GM12878 (cell line): Measurements from ENCODE around the gene PRMT5. TPM values are rescaled to one million over a fixed set of nuclear protein-coding genes. Genes with fewer than 3 reads are reported as not detected.

Experiments
- ATAC-seq: fragments of 200-7000 bp; cut with Tn5 transposase; 3 replicates; pipeline ENCODE4 v1.9.1; 2020; ENCODE audit warnings: mild to moderate bottlenecking, moderate library complexity
- BruUV-seq: library from RNA; stranded (reverse); fragments of 400-500 nt; replicated peaks from 2 replicates; lab custom pipeline; 2021; lab: Mats Ljungman, UMichigan
- CTCF ChIA-PET: fragments of 300-600 bp; sonication (Branson Sonifier 250); formaldehyde crosslinking; extraction: SDS; loops from one replicate; lab custom pipeline; 2021; ENCODE audit warnings: inconsistent platforms; lab: Yijun Ruan, JAX
- POLR2A ChIA-PET: fragments of 350-600 bp; formaldehyde crosslinking; extraction: SDS; loops from one replicate; lab custom pipeline; 2021; ENCODE audit warnings: inconsistent platforms; lab: Charles Lee
- RAD21 ChIA-PET: fragments of 300-600 bp; sonication (Branson Sonifier 250); formaldehyde crosslinking; loops from one replicate; lab custom pipeline; 2023; ENCODE audit warnings: antibody characterized with exemption; ENCODE audit not compliant: unreplicated experiment; lab: Charles Lee
- SMC1A ChIA-PET: fragments of 300-600 bp; sonication (Branson Sonifier 250); formaldehyde crosslinking; loops from one replicate; lab custom pipeline; 2023; ENCODE audit not compliant: unreplicated experiment, uncharacterized antibody; lab: Charles Lee
- DNase-seq: peaks from one replicate; pipeline ENCODE4 v3.0.0-alpha.2; 2011; ENCODE audit warnings: low read depth, low spot score
- FAIRE-seq: peaks from 3 replicates; lab custom pipeline; 2011; peaks lifted over from hg19 to GRCh38; lab: Jason Lieb, UNC
- H2AFZ ChIP-seq: 2 replicates; pipeline ENCODE4 v1.6.0; 2011; ENCODE audit warnings: low read depth, low read length, control low read depth; ENCODE audit not compliant: control insufficient read depth
- H3K27ac ChIP-seq: 2 replicates; pipeline ENCODE4 v1.5.1; 2011; ENCODE audit warnings: control low read depth; ENCODE audit not compliant: control insufficient read depth, insufficient read depth
- H3K27me3 ChIP-seq, 2 experiments: replicated peaks in 1 of 2; 2 replicates each; pipeline versions ENCODE4 v1.6.0 to v1.6.1; 2011; ENCODE audit warnings: low read length in 1 of 2; ENCODE audit not compliant: control insufficient read depth in 2 of 2, insufficient read depth in 2 of 2
- H3K36me3 ChIP-seq, 2 experiments: 2 replicates each; pipeline ENCODE4 v1.5.1; 2011; ENCODE audit warnings: low read length in 1 of 2; ENCODE audit not compliant: control insufficient read depth in 2 of 2, insufficient read depth in 2 of 2
- H3K4me1 ChIP-seq: 2 replicates; pipeline ENCODE4 v1.6.1; 2011; ENCODE audit warnings: mild to moderate bottlenecking, low read length, moderate library complexity, mixed read lengths; ENCODE audit not compliant: control insufficient read depth, insufficient read depth
- H3K4me2 ChIP-seq: 2 replicates; pipeline ENCODE4 v1.6.0; 2011; ENCODE audit warnings: control low read depth; ENCODE audit not compliant: control insufficient read depth, insufficient read depth
- H3K4me3 ChIP-seq: fragments of 200-600 bp; sonication (generic); 2 replicates; pipeline ENCODE4 v1.5.1; 2016
- H3K79me2 ChIP-seq: 2 replicates; pipeline ENCODE4 v1.6.0; 2011; ENCODE audit warnings: low read length; ENCODE audit not compliant: control insufficient read depth, insufficient read depth
- H3K9ac ChIP-seq: 2 replicates; pipeline ENCODE4 v1.8.0; 2011; ENCODE audit warnings: low read length, control low read depth, mixed read lengths; ENCODE audit not compliant: control insufficient read depth, insufficient read depth
- H3K9me3 ChIP-seq: replicated peaks from 3 replicates; pipeline ENCODE4 v1.5.1; 2011; ENCODE audit warnings: mild to moderate bottlenecking, low read length; ENCODE audit not compliant: control insufficient read depth, insufficient read depth
- H4K20me1 ChIP-seq: 2 replicates; pipeline ENCODE4 v1.6.0; 2011; ENCODE audit not compliant: control insufficient read depth, insufficient read depth
- ATF3 ChIP-seq: IDR thresholded peaks from 2 replicates; pipeline ENCODE4 v1.6.1; 2011; ENCODE audit warnings: low read depth, mild to moderate bottlenecking, low read length, moderate library complexity, borderline replicate concordance; ENCODE audit errors: extremely low read depth
- BCL3 ChIP-seq: IDR thresholded peaks from 2 replicates; pipeline ENCODE4 v1.6.1; 2011; ENCODE audit warnings: borderline replicate concordance, low read depth, mild to moderate bottlenecking, moderate library complexity, low read length; ENCODE audit not compliant: insufficient read depth, poor library complexity, severe bottlenecking
- E2F8 ChIP-seq: fragments of 450-650 bp; IDR thresholded peaks from 2 replicates; pipeline ENCODE4 v1.6.1; 2018; ENCODE audit warnings: mild to moderate bottlenecking, low read depth, moderate library complexity; ENCODE audit not compliant: partially characterized antibody
- FOXK2 ChIP-seq: fragments of 450-650 bp; IDR thresholded peaks from 2 replicates; pipeline ENCODE4 v1.6.1; 2017; ENCODE audit warnings: mild to moderate bottlenecking, moderate library complexity
- HCFC1 ChIP-seq: fragments of 150-350 bp; IDR thresholded peaks from 2 replicates; pipeline ENCODE4 v1.6.1; 2014; ENCODE audit warnings: low read length
- HDAC6 ChIP-seq: fragments of 200-600 bp; sonication (generic); IDR thresholded peaks from one replicate; pipeline ENCODE4 v1.8.0; 2017; ENCODE audit warnings: antibody characterized with exemption; ENCODE audit not compliant: unreplicated experiment
- MAX ChIP-seq: IDR thresholded peaks from 2 replicates; pipeline ENCODE4 v1.6.1; 2012; ENCODE audit warnings: low read depth, low read length, improper control_type of control experiment
- NFXL1 ChIP-seq: fragments of 450-650 bp; IDR thresholded peaks from 2 replicates; pipeline ENCODE4 v1.6.1; 2017; ENCODE audit warnings: antibody characterized with exemption, mild to moderate bottlenecking, borderline replicate concordance
- RBBP5 ChIP-seq: fragments of 200-600 bp; sonication (generic); conservative IDR thresholded peaks from 2 replicates; pipeline ENCODE4 v1.6.1; 2016
- SREBF1 ChIP-seq: IDR thresholded peaks from 2 replicates; pipeline ENCODE4 v1.6.1; 2012; ENCODE audit warnings: mild to moderate bottlenecking, low read length
- SREBF2 ChIP-seq: IDR thresholded peaks from 2 replicates; pipeline ENCODE4 v1.6.1; 2012; ENCODE audit warnings: mild to moderate bottlenecking, low read length
- ZNF384 ChIP-seq: IDR thresholded peaks from 2 replicates; pipeline ENCODE4 v1.6.1; 2012; ENCODE audit warnings: low read depth, mild to moderate bottlenecking, low read length, improper control_type of control experiment, borderline replicate concordance
- ZNF592 ChIP-seq: fragments of 450-650 bp; IDR thresholded peaks from 2 replicates; pipeline ENCODE4 v1.6.1; 2017; ENCODE audit warnings: mild to moderate bottlenecking, moderate library complexity
- WGBS: methylation state at CpG from one replicate; pipeline ENCODE4 v1.1.6; 2016; ENCODE audit warnings: low lambda C conversion rate; ENCODE audit not compliant: insufficient replicate concordance, insufficient coverage; ENCODE audit errors: missing lambda C conversion rate; 5-methylcytosine and 5-hydroxymethylcytosine counted together
- in situ Hi-C: fragments of 300-500 bp; cut with MboI; formaldehyde crosslinking; loops from 9 replicates; pipeline ENCODE4 v1.14.3; 2018; ENCODE audit warnings: mixed read lengths
- intact Hi-C: fragments of 100-400 bp; cut with micrococcal nuclease; formaldehyde crosslinking; loops from one replicate; pipeline ENCODE4 v1.14.2; 2022; ENCODE audit not compliant: unreplicated experiment
- polyA plus RNA-seq, 11 experiments: library from polyadenylated mRNA; depleted of rRNA in 4 of 11; unstranded in 6 of 11; stranded (reverse) in 5 of 11; fragments of >200 nt; fragmentation: Nextera tagmentation in 4 of 11; fragmentation: Illumina TruSeq in 1 of 11; extraction: Ambion mirVana in 4 of 11; extraction: Trizol in 1 of 11; gene quantifications; 1 replicate in 1 of 11; 2 replicates in 10 of 11; pipeline versions ENCODE4 v1.2.1 to v1.2.3, GENCODE V29; 2011 to 2016; ENCODE audit warnings: inconsistent platforms in 2 of 11, missing spikeins in 2 of 11, low read depth in 1 of 11
- total RNA-seq, 4 experiments: library from RNA; depleted of rRNA in 3 of 4; stranded (reverse); fragments of >200 nt in 3 of 4; fragmentation: Illumina TruSeq in 1 of 4; extraction: Trizol in 1 of 4; gene quantifications; 2 replicates each; pipeline versions ENCODE4 v1.2.1 to v1.2.3, GENCODE V29; 2013 to 2021

PRMT5 gene
- total and polyA plus RNA-seq, 10 of the 15 experiments (the other 5 are each of a cell fraction or from before 2014, with no cell fraction given), result 54.3 to 221 (median 111) TPM

- DNase-seq (no peak), FAIRE-seq (no peak)
- ChIA-PET POLR2A (interaction anchor here (0.7 kb wide), 1 partner anchor 24 kb away, joined by 3 read pairs; no protein-coding TSS in a partner anchor), SMC1A (interaction anchor here (0.6 to 1.5 kb wide), 3 partner anchors 9 to 20 kb away, joined by 3 to 5 read pairs (median 3); no protein-coding TSS in a partner anchor), RAD21 (no interaction called here)
- BruUV-seq, result no TSS peak
- no peaks in the 10 kb centered on the region for H3K9me3 ChIP-seq
- no peak overlapping the region for H3K27ac ChIP-seq
- H3K36me3 ChIP-seq, result no peaks in the 10 kb centered on the region; a peak in 1 of 4 replicates
- in situ Hi-C loops, result no loop called here
- peaks cover 18% of the 10 kb centered on the region for H3K4me1 ChIP-seq
- peaks cover 5% of the 10 kb centered on the region for H3K79me2 ChIP-seq
- TF ChIP-seq BCL3 (no peak), FOXK2 (no peak), SREBF2 (no peak), NFXL1 (no peak), SREBF1 (no peak), RBBP5 (no peak), ATF3 (no peak), HCFC1 (no peak), ZNF384 (no peak), HDAC6 (no peak), ZNF592 (no peak), E2F8 (no peak), MAX (no peak)
- TF ChIP-seq, all 136 proteins: peak for 0
- H3K4me3 ChIP-seq, result no peak overlapping the region
- no peaks in the 10 kb centered on the region for H3K27me3 ChIP-seq
- H3K9ac ChIP-seq, result no peak overlapping the region
- CTCF ChIA-PET, result interaction anchor here (1.0 to 2.3 kb wide), 4 partner anchors 10 to 40 kb away, joined by 3 to 8 read pairs (median 4); partner anchors contain the start of gene PRMT5
- intact Hi-C loops, result no loop called here
- no peak overlapping the region for H2AFZ ChIP-seq
- no peak overlapping the region for H3K4me2 ChIP-seq
- H4K20me1 ChIP-seq, result no peaks in the 10 kb centered on the region
- WGBS, result 91% methylated on average over 7 of the region's 7 CpGs
- no peak for ATAC-seq
Measured at GRCh38 chr14:22892488-22892887, 36.7 kb downstream of the PRMT5 start.
